GM23248 (cell line): Measurements from ENCODE around the gene ZDHHC14. TPM values are rescaled to one million over a fixed set of nuclear protein-coding genes. Genes with fewer than 3 reads are reported as not detected.

Experiments
- DNase-seq: peaks from one replicate; pipeline ENCODE4 v3.0.0-alpha.2; 2015
- H2AFZ ChIP-seq: fragments of 200-600 bp; sonication (generic); 2 replicates; pipeline ENCODE4 v1.6.1; 2016; ENCODE audit warnings: antibody characterized with exemption
- H3F3A ChIP-seq: fragments of 200-600 bp; sonication (generic); 2 replicates; pipeline ENCODE4 v1.6.1; 2016; ENCODE audit warnings: mild to moderate bottlenecking, antibody characterized with exemption, mixed run types; ENCODE audit not compliant: insufficient read depth
- H3K27ac ChIP-seq: fragments of 200-600 bp; sonication (generic); 2 replicates; pipeline ENCODE4 v1.5.1; 2016; ENCODE audit warnings: mild to moderate bottlenecking
- H3K27me3 ChIP-seq: fragments of 200-600 bp; sonication (generic); replicated peaks from 2 replicates; pipeline ENCODE4 v1.6.1; 2016; ENCODE audit warnings: mild to moderate bottlenecking; ENCODE audit not compliant: insufficient read depth
- H3K36me3 ChIP-seq: fragments of 200-600 bp; sonication (generic); 2 replicates; pipeline ENCODE4 v1.6.1; 2016; ENCODE audit warnings: low read depth, mild to moderate bottlenecking
- H3K4me1 ChIP-seq: fragments of 200-600 bp; sonication (generic); 2 replicates; pipeline ENCODE4 v1.6.1; 2016; ENCODE audit warnings: mild to moderate bottlenecking; ENCODE audit not compliant: insufficient read depth
- H3K4me2 ChIP-seq: fragments of 200-600 bp; sonication (generic); one replicate; pipeline ENCODE4 v1.6.1; 2016; ENCODE audit warnings: mild to moderate bottlenecking; ENCODE audit not compliant: unreplicated experiment
- H3K4me3 ChIP-seq: fragments of 200-600 bp; sonication (generic); 2 replicates; pipeline ENCODE4 v1.5.1; 2016; ENCODE audit warnings: mild to moderate bottlenecking
- H3K79me2 ChIP-seq: fragments of 200-600 bp; sonication (generic); 2 replicates; pipeline ENCODE4 v1.6.1; 2016; ENCODE audit warnings: mild to moderate bottlenecking; ENCODE audit not compliant: insufficient read depth
- H3K9ac ChIP-seq: fragments of 200-600 bp; sonication (generic); 2 replicates; pipeline ENCODE4 v1.6.1; 2016; ENCODE audit warnings: mild to moderate bottlenecking
- H3K9me2 ChIP-seq: fragments of 200-600 bp; sonication (generic); 2 replicates; pipeline ENCODE4 v1.6.1; 2016; ENCODE audit warnings: mixed run types, mild to moderate bottlenecking, moderate library complexity; ENCODE audit not compliant: insufficient read depth
- H3K9me3 ChIP-seq: fragments of 200-600 bp; sonication (generic); one replicate; pipeline ENCODE4 v1.6.1; 2017; ENCODE audit warnings: low read depth
- H4K20me1 ChIP-seq: fragments of 200-600 bp; sonication (generic); 2 replicates; pipeline ENCODE4 v1.6.0; 2016; ENCODE audit not compliant: insufficient read depth
- EZH2 ChIP-seq: fragments of 200-600 bp; sonication (generic); IDR thresholded peaks from 2 replicates; pipeline ENCODE4 v1.6.1; 2018; ENCODE audit warnings: antibody characterized with exemption, mild to moderate bottlenecking; ENCODE audit not compliant: insufficient read depth, poor library complexity, severe bottlenecking
- EZH2phosphoT487 ChIP-seq: fragments of 200-600 bp; sonication (generic); IDR thresholded peaks from 2 replicates; pipeline ENCODE4 v1.6.1; 2018; ENCODE audit warnings: antibody characterized with exemption, moderate library complexity, mild to moderate bottlenecking, low read depth; ENCODE audit not compliant: insufficient read depth
- WGBS, 2 experiments: methylation state at CpG; one replicate each; pipeline ENCODE4 v1.1.6; 2015 to 2017; ENCODE audit warnings: low lambda C conversion rate in 2 of 2, low coverage in 1 of 2; ENCODE audit errors: missing lambda C conversion rate in 2 of 2; 5-methylcytosine and 5-hydroxymethylcytosine counted together
- in situ Hi-C: fragments of 300-500 bp; cut with MboI; formaldehyde crosslinking; loops from 2 replicates; pipeline ENCODE4 v1.15.0; 2020
- polyA plus RNA-seq: library from polyadenylated mRNA; unstranded; fragments of >200 nt; fragmentation: Nextera tagmentation; extraction: Ambion mirVana; gene quantifications from 2 replicates; pipeline ENCODE4 v1.2.1, GENCODE V29; 2016
- total RNA-seq: library from RNA; depleted of rRNA; stranded (reverse); fragments of >200 nt; shearing (Covaris generic); gene quantifications from 2 replicates; pipeline ENCODE4 v1.2.3, GENCODE V29; 2014

Gene ZDHHC14
- total and polyA plus RNA-seq, 2 experiments from 2014 or later = 1.4 to 4.5 TPM

DNA sequence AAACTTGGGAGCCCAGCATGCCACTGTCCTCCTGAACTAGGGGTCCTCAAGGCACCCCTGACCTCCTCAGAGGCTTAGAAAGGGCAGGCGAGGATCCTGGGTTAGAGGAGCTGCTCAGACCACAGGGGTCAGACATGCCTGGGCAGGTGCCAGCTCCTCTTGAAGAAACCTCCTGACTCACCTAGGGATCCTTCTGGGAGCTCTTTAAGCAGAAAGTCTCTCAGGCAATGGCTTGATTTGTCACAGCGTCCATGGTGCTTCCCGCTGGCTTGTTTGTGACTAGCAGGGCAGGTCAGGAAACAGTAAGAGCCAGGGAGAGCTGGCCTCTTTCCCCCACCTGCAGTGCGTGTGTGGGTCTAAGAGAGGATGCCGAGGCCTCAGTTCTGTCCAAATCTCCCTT, 267.6 kb downstream of the ZDHHC14 start:
- no peak overlapping the region for H3K27ac ChIP-seq
- H3K4me1 ChIP-seq = no peaks in the 10 kb centered on the region
- no peak overlapping the region for H3K4me2 ChIP-seq
- no peaks in the 10 kb centered on the region for H3K36me3 ChIP-seq
- in situ Hi-C loops = loop anchor here (10.0 kb wide), 1 partner anchor 226 kb away; no protein-coding TSS in a partner anchor
- H3K79me2 ChIP-seq = no peaks in the 10 kb centered on the region
- no peaks in the 10 kb centered on the region for H3K9me2 ChIP-seq
- H3F3A ChIP-seq = 0 out of 2 replicates have a peak, but pooled peaks cover 4% of the 10 kb centered on the region
- no peaks in the 10 kb centered on the region for H4K20me1 ChIP-seq
- H3K9ac ChIP-seq = no peak overlapping the region
- WGBS, 2 experiments = 93 to 95% methylated on average over 5 of the region's 5 CpGs
- DNase-seq = peak; percentile 26
- H3K9me3 ChIP-seq = no peaks in the 10 kb centered on the region
- H2AFZ ChIP-seq = no peak overlapping the region
- no peaks in the 10 kb centered on the region for H3K27me3 ChIP-seq
- no peak for TF ChIP-seq EZH2
- TF ChIP-seq EZH2phosphoT487 = no peak
- no peak overlapping the region for H3K4me3 ChIP-seq

DNA sequence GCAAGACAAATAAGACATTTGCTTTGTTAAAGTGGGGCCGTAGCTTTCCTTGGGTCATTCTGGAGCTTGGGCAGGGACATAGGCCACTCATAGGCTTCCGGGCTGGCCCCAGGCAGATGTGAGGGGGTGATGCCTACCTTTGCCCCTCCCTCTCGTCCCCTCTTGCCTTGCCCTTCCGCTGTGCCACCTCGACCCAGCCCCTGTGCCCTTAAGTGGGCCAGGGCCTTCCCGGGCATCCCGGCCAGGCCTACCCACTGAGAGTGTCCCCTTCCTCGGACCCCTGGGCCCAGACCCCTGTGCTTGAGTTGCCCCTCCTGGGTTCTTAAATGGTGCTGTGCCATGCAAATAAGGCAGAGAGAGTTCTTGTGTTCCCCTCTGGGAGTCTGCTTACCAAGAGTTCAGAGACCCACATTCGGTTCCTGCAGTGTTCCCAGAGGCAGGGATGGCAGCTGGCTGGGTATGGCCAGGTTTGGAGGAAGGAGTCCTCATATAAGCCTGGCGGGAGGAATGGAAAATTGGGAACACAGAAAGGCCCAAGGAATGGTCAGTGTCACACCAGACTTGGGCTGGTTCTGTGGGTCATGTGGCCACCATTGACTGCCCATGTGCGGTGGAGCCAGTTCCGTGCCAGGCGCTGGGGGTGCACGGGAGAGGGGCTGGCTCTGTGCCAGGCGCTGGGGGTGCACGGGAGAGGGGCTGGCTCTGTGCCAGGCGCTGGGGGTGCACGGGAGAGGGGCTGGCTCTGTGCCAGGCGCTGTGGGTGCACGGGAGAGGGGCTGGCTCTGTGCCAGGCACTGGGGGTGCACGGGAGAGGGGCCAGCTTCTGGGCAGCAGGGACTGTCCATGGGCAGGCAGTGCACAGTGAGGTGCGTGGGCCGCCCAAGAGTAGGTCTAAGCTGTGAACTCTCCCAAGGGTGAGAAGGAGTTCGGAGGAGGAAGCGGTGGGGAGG, 268.6 kb downstream of the ZDHHC14 start:
- 0 out of 2 replicates have a peak, but pooled peaks cover 4% of the 10 kb centered on the region for H3F3A ChIP-seq
- H3K9ac ChIP-seq = no peak overlapping the region
- 58 to 69% methylated on average over 18 to 25 of the region's 25 CpGs for WGBS, 2 experiments
- no peaks in the 10 kb centered on the region for H3K79me2 ChIP-seq
- in situ Hi-C loops = loop anchor here (10.0 kb wide), 1 partner anchor 225 kb away; no protein-coding TSS in a partner anchor
- H3K4me3 ChIP-seq = no peak overlapping the region
- H3K36me3 ChIP-seq = no peaks in the 10 kb centered on the region
- TF ChIP-seq EZH2 (no peak), EZH2phosphoT487 (no peak)
- H3K27me3 ChIP-seq = no peaks in the 10 kb centered on the region
- no peaks in the 10 kb centered on the region for H4K20me1 ChIP-seq
- H3K4me2 ChIP-seq = no peak overlapping the region
- H3K4me1 ChIP-seq = no peaks in the 10 kb centered on the region
- H2AFZ ChIP-seq = no peak overlapping the region
- DNase-seq = no peak
- H3K9me3 ChIP-seq = no peaks in the 10 kb centered on the region
- H3K9me2 ChIP-seq = no peaks in the 10 kb centered on the region
- H3K27ac ChIP-seq = no peak overlapping the region

DNA sequence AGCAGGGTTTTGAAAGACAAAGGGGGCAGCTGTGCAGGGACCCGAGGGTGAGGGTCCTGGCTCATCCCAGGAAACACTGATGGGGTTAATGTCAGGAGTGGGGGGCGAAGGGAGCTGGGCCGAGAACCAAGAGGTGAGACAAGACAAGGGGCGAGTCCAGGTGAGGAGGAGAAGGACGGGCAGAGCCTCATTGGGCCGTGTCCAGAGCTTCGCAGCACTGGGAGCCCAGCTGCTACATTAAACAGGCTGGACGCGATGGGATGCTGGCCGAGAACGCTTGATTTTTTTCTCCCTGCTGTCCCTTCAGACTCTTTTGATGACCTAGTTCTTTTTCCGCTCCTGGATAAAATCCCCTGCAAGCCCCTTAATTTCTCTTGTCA, 269.3 kb downstream of the ZDHHC14 start:
- Histone ChIP-seq H4K20me1 (no peaks in the 10 kb centered on the region), H3K36me3 (no peaks in the 10 kb centered on the region), H3K4me2 (no peak overlapping the region), H3K79me2 (no peaks in the 10 kb centered on the region), H3K9ac (no peak overlapping the region), H3F3A (0 out of 2 replicates have a peak, but pooled peaks cover 4% of the 10 kb centered on the region), H2AFZ (no peak overlapping the region), H3K27me3 (no peaks in the 10 kb centered on the region), H3K27ac (no peak overlapping the region), H3K9me2 (no peaks in the 10 kb centered on the region), H3K4me3 (no peak overlapping the region), H3K9me3 (no peaks in the 10 kb centered on the region), H3K4me1 (no peaks in the 10 kb centered on the region)
- in situ Hi-C loops = no loop called here
- TF ChIP-seq EZH2phosphoT487 = no peak
- TF ChIP-seq EZH2 = no peak
- DNase-seq = peak; percentile 6
- WGBS, 2 experiments = 38 to 40% methylated on average over 12 of the region's 12 CpGs

DNA sequence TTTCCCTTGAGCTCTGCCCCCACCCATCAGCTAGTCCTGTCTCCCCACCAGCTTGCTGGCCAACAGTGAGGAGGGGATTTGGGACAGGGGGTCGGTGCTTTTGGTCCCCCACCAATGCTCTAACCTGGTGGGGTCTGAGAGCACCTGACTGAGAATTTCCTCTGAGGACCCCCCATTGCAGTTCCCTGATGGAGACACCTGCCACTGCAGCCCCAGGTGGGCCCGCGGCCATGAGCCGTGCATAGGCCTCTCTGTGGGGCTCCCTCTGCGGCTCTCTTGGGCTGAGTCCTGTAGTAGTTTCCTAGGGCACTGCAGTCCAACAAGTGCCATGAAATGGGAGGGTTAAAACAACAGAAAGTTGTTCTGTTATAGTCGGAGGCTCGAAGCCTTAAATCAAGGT, 269.8 kb downstream of the ZDHHC14 start:
- DNase-seq = no peak
- in situ Hi-C loops = no loop called here
- H3K4me1 ChIP-seq = no peaks in the 10 kb centered on the region
- no peak overlapping the region for H3K4me3 ChIP-seq
- TF ChIP-seq EZH2 (no peak), EZH2phosphoT487 (no peak)
- H3K79me2 ChIP-seq = no peaks in the 10 kb centered on the region
- no peaks in the 10 kb centered on the region for H3K9me2 ChIP-seq
- H2AFZ ChIP-seq = no peak overlapping the region
- no peaks in the 10 kb centered on the region for H3K27me3 ChIP-seq
- H3K9me3 ChIP-seq = no peaks in the 10 kb centered on the region
- 96 to 99% methylated on average over 7 of the region's 7 CpGs for WGBS, 2 experiments
- H3K27ac ChIP-seq = no peak overlapping the region
- H3K36me3 ChIP-seq = no peaks in the 10 kb centered on the region
- no peaks in the 10 kb centered on the region for H4K20me1 ChIP-seq
- H3K9ac ChIP-seq = no peak overlapping the region
- H3F3A ChIP-seq = 0 out of 2 replicates have a peak, but pooled peaks cover 4% of the 10 kb centered on the region
- H3K4me2 ChIP-seq = no peak overlapping the region
